GM12878 (cell line): ENCODE measurements around the gene CELA3B. TPM values are rescaled to one million over a fixed set of nuclear protein-coding genes. Genes with fewer than 3 reads are reported as not detected.
"Not testable (repeated sequence)": the region's sequence is repeated elsewhere in the genome, so short reads cannot be mapped to it uniquely, and the experiment has no call there.

Experiments used
- ATAC-seq: fragments of 200-7000 bp; cut with Tn5 transposase; 3 replicates; pipeline ENCODE4 v1.9.1; 2020; ENCODE audit warnings: mild to moderate bottlenecking, moderate library complexity
- BruUV-seq: library from RNA; stranded (reverse); fragments of 400-500 nt; replicated peaks from 2 replicates; lab custom pipeline; 2021; lab: Mats Ljungman, UMichigan
- CTCF ChIA-PET: fragments of 300-600 bp; sonication (Branson Sonifier 250); formaldehyde crosslinking; extraction: SDS; loops from one replicate; lab custom pipeline; 2021; ENCODE audit warnings: inconsistent platforms; lab: Yijun Ruan, JAX
- POLR2A ChIA-PET: fragments of 350-600 bp; formaldehyde crosslinking; extraction: SDS; loops from one replicate; lab custom pipeline; 2021; ENCODE audit warnings: inconsistent platforms; lab: Charles Lee
- RAD21 ChIA-PET: fragments of 300-600 bp; sonication (Branson Sonifier 250); formaldehyde crosslinking; loops from one replicate; lab custom pipeline; 2023; ENCODE audit warnings: antibody characterized with exemption; ENCODE audit not compliant: unreplicated experiment; lab: Charles Lee
- SMC1A ChIA-PET: fragments of 300-600 bp; sonication (Branson Sonifier 250); formaldehyde crosslinking; loops from one replicate; lab custom pipeline; 2023; ENCODE audit not compliant: unreplicated experiment, uncharacterized antibody; lab: Charles Lee
- DNase-seq: peaks from one replicate; pipeline ENCODE4 v3.0.0-alpha.2; 2011; ENCODE audit warnings: low read depth, low spot score
- FAIRE-seq: peaks from 3 replicates; lab custom pipeline; 2011; peaks lifted over from hg19 to GRCh38; lab: Jason Lieb, UNC
- H2AFZ ChIP-seq: 2 replicates; pipeline ENCODE4 v1.6.0; 2011; ENCODE audit warnings: low read depth, low read length, control low read depth; ENCODE audit not compliant: control insufficient read depth
- H3K27ac ChIP-seq: 2 replicates; pipeline ENCODE4 v1.5.1; 2011; ENCODE audit warnings: control low read depth; ENCODE audit not compliant: control insufficient read depth, insufficient read depth
- H3K27me3 ChIP-seq, 2 experiments: replicated peaks in 1 of 2; 2 replicates each; pipeline versions ENCODE4 v1.6.0 to v1.6.1; 2011; ENCODE audit warnings: low read length in 1 of 2; ENCODE audit not compliant: control insufficient read depth in 2 of 2, insufficient read depth in 2 of 2
- H3K36me3 ChIP-seq, 2 experiments: 2 replicates each; pipeline ENCODE4 v1.5.1; 2011; ENCODE audit warnings: low read length in 1 of 2; ENCODE audit not compliant: control insufficient read depth in 2 of 2, insufficient read depth in 2 of 2
- H3K4me1 ChIP-seq: 2 replicates; pipeline ENCODE4 v1.6.1; 2011; ENCODE audit warnings: mild to moderate bottlenecking, low read length, moderate library complexity, mixed read lengths; ENCODE audit not compliant: control insufficient read depth, insufficient read depth
- H3K4me2 ChIP-seq: 2 replicates; pipeline ENCODE4 v1.6.0; 2011; ENCODE audit warnings: control low read depth; ENCODE audit not compliant: control insufficient read depth, insufficient read depth
- H3K4me3 ChIP-seq: fragments of 200-600 bp; sonication (generic); 2 replicates; pipeline ENCODE4 v1.5.1; 2016
- H3K79me2 ChIP-seq: 2 replicates; pipeline ENCODE4 v1.6.0; 2011; ENCODE audit warnings: low read length; ENCODE audit not compliant: control insufficient read depth, insufficient read depth
- H3K9ac ChIP-seq: 2 replicates; pipeline ENCODE4 v1.8.0; 2011; ENCODE audit warnings: low read length, control low read depth, mixed read lengths; ENCODE audit not compliant: control insufficient read depth, insufficient read depth
- H3K9me3 ChIP-seq: replicated peaks from 3 replicates; pipeline ENCODE4 v1.5.1; 2011; ENCODE audit warnings: mild to moderate bottlenecking, low read length; ENCODE audit not compliant: control insufficient read depth, insufficient read depth
- H4K20me1 ChIP-seq: 2 replicates; pipeline ENCODE4 v1.6.0; 2011; ENCODE audit not compliant: control insufficient read depth, insufficient read depth
- WGBS: methylation state at CpG from one replicate; pipeline ENCODE4 v1.1.6; 2016; ENCODE audit warnings: low lambda C conversion rate; ENCODE audit not compliant: insufficient replicate concordance, insufficient coverage; ENCODE audit errors: missing lambda C conversion rate; 5-methylcytosine and 5-hydroxymethylcytosine counted together
- in situ Hi-C: fragments of 300-500 bp; cut with MboI; formaldehyde crosslinking; loops from 9 replicates; pipeline ENCODE4 v1.14.3; 2018; ENCODE audit warnings: mixed read lengths
- intact Hi-C: fragments of 100-400 bp; cut with micrococcal nuclease; formaldehyde crosslinking; loops from one replicate; pipeline ENCODE4 v1.14.2; 2022; ENCODE audit not compliant: unreplicated experiment
- polyA plus RNA-seq, 11 experiments: library from polyadenylated mRNA; depleted of rRNA in 4 of 11; unstranded in 6 of 11; stranded (reverse) in 5 of 11; fragments of >200 nt; fragmentation: Nextera tagmentation in 4 of 11; fragmentation: Illumina TruSeq in 1 of 11; extraction: Ambion mirVana in 4 of 11; extraction: Trizol in 1 of 11; gene quantifications; 1 replicate in 1 of 11; 2 replicates in 10 of 11; pipeline versions ENCODE4 v1.2.1 to v1.2.3, GENCODE V29; 2011 to 2016; ENCODE audit warnings: inconsistent platforms in 2 of 11, missing spikeins in 2 of 11, low read depth in 1 of 11
- total RNA-seq, 4 experiments: library from RNA; depleted of rRNA in 3 of 4; stranded (reverse); fragments of >200 nt in 3 of 4; fragmentation: Illumina TruSeq in 1 of 4; extraction: Trizol in 1 of 4; gene quantifications; 2 replicates each; pipeline versions ENCODE4 v1.2.1 to v1.2.3, GENCODE V29; 2013 to 2021

Gene CELA3B
- total and polyA plus RNA-seq, 10 of the 15 experiments (the other 5 are each of a cell fraction or from before 2014, with no cell fraction given), result 4.1 TPM; not detected in 9

DNA sequence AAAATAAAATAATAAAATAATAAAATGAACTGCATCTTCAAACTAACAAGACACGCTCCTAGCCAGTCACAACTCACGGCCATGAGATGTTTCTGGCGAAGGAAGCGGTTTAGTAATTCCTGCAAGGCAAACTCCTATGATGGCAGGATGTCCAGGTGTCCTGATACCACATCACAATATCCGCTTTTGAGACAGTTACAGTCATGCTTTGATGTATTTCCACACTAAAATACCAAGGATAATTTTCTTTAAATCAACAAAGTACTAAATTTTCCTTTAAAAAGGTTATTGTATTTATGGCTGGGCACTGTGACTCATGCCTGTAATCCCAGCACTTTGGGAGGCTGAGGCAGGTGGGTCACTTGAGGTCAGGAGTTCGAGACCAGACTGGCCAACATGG, 9.6 kb upstream of the CELA3B start:
- intact Hi-C loops, result loop anchor here (2.0 to 10.0 kb wide), 2 partner anchors 26 to 182 kb away; partner anchors contain the start of gene USP48
- RAD21 ChIA-PET, result not testable (repeated sequence)
- WGBS, result 41% methylated on average over 5 of the region's 6 CpGs

DNA sequence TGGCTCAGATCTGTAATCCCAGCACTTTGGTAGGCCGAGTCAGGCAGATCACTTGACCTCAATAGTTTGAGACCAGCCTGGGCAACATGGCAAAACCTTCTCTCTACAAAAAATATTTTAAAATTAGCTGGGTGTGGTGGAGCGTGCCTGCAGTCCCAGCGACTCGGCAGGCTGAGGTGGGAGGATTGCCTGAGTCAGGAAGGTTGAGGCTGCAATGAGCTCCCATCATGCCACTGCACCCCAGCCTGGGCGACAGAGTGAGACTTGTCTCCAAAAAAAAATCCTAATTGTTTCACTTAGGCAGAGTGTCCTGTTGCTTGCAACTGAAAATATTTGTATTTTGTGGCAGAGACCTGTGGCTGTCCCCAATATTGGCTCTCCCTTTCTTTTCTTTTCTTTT, 7.8 kb upstream of the CELA3B start:
- CTCF ChIA-PET, DNase-seq, FAIRE-seq, SMC1A ChIA-PET, H3K4me1 ChIP-seq, H3K79me2 ChIP-seq, H3K27me3 ChIP-seq, H3K4me2 ChIP-seq, BruUV-seq, H3K9ac ChIP-seq, H4K20me1 ChIP-seq, in situ Hi-C loops, RAD21 ChIA-PET, ATAC-seq, H3K27ac ChIP-seq, H3K36me3 ChIP-seq, H3K9me3 ChIP-seq, POLR2A ChIA-PET, H2AFZ ChIP-seq, H3K4me3 ChIP-seq: not testable (repeated sequence)
- intact Hi-C loops, result loop anchor here (10.0 kb wide), 1 partner anchor 184 kb away; the partner anchor contains the start of gene USP48
- 1% methylated on average over 5 of the region's 5 CpGs for WGBS

More for the DNA sequence above, 9.6 kb upstream of the CELA3B start:
- POLR2A ChIA-PET, H3K4me1 ChIP-seq, H2AFZ ChIP-seq, H3K79me2 ChIP-seq, H3K4me3 ChIP-seq, H3K36me3 ChIP-seq, H3K9me3 ChIP-seq, H3K4me2 ChIP-seq, CTCF ChIA-PET, H3K27me3 ChIP-seq, SMC1A ChIA-PET, FAIRE-seq, H3K27ac ChIP-seq, BruUV-seq, H4K20me1 ChIP-seq, H3K9ac ChIP-seq, ATAC-seq, in situ Hi-C loops, DNase-seq: not testable (repeated sequence)

DNA sequence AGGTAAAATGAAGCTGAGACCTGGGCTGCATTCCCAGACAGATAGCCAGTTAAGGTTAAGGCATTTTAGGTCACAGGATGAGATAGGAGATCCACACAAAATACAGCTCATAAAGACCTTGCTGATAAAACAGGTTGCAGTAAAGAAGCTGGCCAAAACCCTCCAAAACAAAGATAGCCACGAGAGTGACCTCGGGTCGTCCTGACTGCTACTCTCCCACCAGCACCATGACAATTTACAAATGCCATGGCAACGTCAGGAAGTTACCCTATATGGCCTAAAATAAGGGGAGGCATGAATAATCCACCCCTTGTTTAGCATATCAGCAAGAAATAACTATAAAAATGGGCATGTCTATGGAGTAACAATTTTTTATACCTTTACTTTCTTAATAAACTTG, 6.3 kb upstream of the CELA3B start:
- intact Hi-C loops, H3K27ac ChIP-seq, DNase-seq, POLR2A ChIA-PET, H3K79me2 ChIP-seq, H3K9me3 ChIP-seq, H3K36me3 ChIP-seq, H2AFZ ChIP-seq, BruUV-seq, H3K4me1 ChIP-seq, CTCF ChIA-PET, H3K9ac ChIP-seq, H3K4me3 ChIP-seq, in situ Hi-C loops, FAIRE-seq, H3K4me2 ChIP-seq, H4K20me1 ChIP-seq, RAD21 ChIA-PET, H3K27me3 ChIP-seq, SMC1A ChIA-PET, ATAC-seq: not testable (repeated sequence)
- WGBS, result 0% methylated on average over 4 of the region's 4 CpGs

DNA sequence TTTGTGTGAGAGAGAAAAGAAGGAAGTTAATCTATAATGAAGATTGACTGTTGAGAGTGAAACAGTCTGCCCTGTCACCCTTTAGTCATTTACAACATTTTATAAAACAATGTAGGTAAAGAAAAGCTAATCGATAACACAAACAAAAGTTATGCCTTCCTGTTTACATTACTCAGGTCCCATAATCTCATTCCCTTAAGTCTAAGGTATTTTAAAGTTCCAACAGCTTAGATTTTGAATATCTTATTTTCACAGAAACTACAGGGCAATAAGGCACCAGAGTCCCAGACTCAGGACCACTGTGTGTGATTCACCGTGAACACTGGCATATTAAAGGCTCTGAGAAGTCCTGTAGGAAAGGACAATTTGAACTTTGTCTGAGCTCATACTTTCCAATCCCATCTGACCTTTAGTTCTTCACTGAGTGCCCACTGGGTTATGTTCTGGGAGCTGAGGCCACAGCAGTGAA, 3.8 kb upstream of the CELA3B start:
- H3K79me2 ChIP-seq, POLR2A ChIA-PET, BruUV-seq, H3K36me3 ChIP-seq, FAIRE-seq, ATAC-seq, H4K20me1 ChIP-seq, H2AFZ ChIP-seq, CTCF ChIA-PET, intact Hi-C loops, H3K4me1 ChIP-seq, H3K27me3 ChIP-seq, H3K4me2 ChIP-seq, H3K4me3 ChIP-seq, in situ Hi-C loops, H3K27ac ChIP-seq, H3K9me3 ChIP-seq, H3K9ac ChIP-seq, DNase-seq: not testable (repeated sequence)
- ChIA-PET SMC1A (interaction anchor here (1.2 kb wide), 1 partner anchor 52 kb away, joined by 3 read pairs; no protein-coding TSS in a partner anchor), RAD21 (interaction anchor here (0.7 kb wide), 1 partner anchor 164 kb away, joined by 4 read pairs; no protein-coding TSS in a partner anchor)
- 5% methylated on average over 2 of the region's 2 CpGs for WGBS
